H1 (cell line): Measurements from ENCODE around the gene CCT3.

ENCODE experiments used
- CTCF ChIP-seq, 3 experiments: IDR thresholded peaks; 1 replicate in 2 of 3; 2 replicates in 1 of 3; pipeline versions ENCODE4 v1.5.1 to v1.6.1; 2011; ENCODE audit warnings: low read length in 3 of 3, mild to moderate bottlenecking in 3 of 3, inconsistent platforms in 2 of 3, low read depth in 1 of 3, moderate library complexity in 1 of 3; ENCODE audit not compliant: insufficient read depth in 1 of 3; ENCODE audit errors: control extremely low read depth in 1 of 3
- EP300 ChIP-seq, 2 experiments: IDR thresholded peaks; 1 replicate in 1 of 2; 2 replicates in 1 of 2; pipeline ENCODE4 v1.6.1; 2011 to 2012; ENCODE audit warnings: low read depth in 2 of 2, low read length in 2 of 2, mild to moderate bottlenecking in 2 of 2, borderline replicate concordance in 1 of 2, inconsistent platforms in 1 of 2, moderate library complexity in 1 of 2
- EZH2 ChIP-seq: fragments of 200-600 bp; sonication (generic); IDR thresholded peaks from 2 replicates; pipeline ENCODE4 v1.7.1; 2012; ENCODE audit warnings: low read depth, mild to moderate bottlenecking, moderate library complexity, low read length, inconsistent platforms; ENCODE audit not compliant: severe bottlenecking
- HDAC6 ChIP-seq: IDR thresholded peaks from one replicate; pipeline ENCODE4 v1.7.1; 2012; ENCODE audit warnings: low read depth, mild to moderate bottlenecking, inconsistent platforms, low read length, moderate library complexity
- MAFK ChIP-seq: IDR thresholded peaks from 2 replicates; pipeline ENCODE4 v1.6.1; 2012; ENCODE audit warnings: low read depth, mild to moderate bottlenecking, improper control_type of control experiment, low read length
- MAX ChIP-seq: IDR thresholded peaks from 2 replicates; pipeline ENCODE4 v1.6.1; 2012; ENCODE audit warnings: inconsistent platforms
- POLR2A ChIP-seq, 2 experiments: IDR thresholded peaks; 1 replicate in 1 of 2; 2 replicates in 1 of 2; pipeline ENCODE4 v1.6.1; 2011; ENCODE audit warnings: low read depth in 2 of 2, low read length in 2 of 2, mild to moderate bottlenecking in 2 of 2; ENCODE audit errors: control extremely low read depth in 1 of 2
- POLR2AphosphoS5 ChIP-seq: IDR thresholded peaks from 2 replicates; pipeline ENCODE4 v1.6.1; 2011; ENCODE audit warnings: low read depth, low read length
- SP1 ChIP-seq: IDR thresholded peaks from 2 replicates; pipeline ENCODE4 v1.6.1; 2011; ENCODE audit warnings: low read depth, low read length
- SRF ChIP-seq: IDR thresholded peaks from 2 replicates; pipeline ENCODE4 v1.6.1; 2011; ENCODE audit warnings: mild to moderate bottlenecking, low read depth, low read length, moderate library complexity
- TEAD4 ChIP-seq: IDR thresholded peaks from 2 replicates; pipeline ENCODE4 v1.6.1; 2012; ENCODE audit warnings: low read depth, low read length, inconsistent platforms, mixed read lengths
- ZNF274 ChIP-seq: IDR thresholded peaks from 2 replicates; pipeline ENCODE4 v1.7.0; 2012; ENCODE audit warnings: low read length, borderline replicate concordance; ENCODE audit errors: extremely low read depth
- TF ChIP-seq, protein P1 (sequence below): IDR thresholded peaks from 2 replicates; pipeline ENCODE4 v1.6.1; 2012; ENCODE audit warnings: inconsistent platforms

DNA sequence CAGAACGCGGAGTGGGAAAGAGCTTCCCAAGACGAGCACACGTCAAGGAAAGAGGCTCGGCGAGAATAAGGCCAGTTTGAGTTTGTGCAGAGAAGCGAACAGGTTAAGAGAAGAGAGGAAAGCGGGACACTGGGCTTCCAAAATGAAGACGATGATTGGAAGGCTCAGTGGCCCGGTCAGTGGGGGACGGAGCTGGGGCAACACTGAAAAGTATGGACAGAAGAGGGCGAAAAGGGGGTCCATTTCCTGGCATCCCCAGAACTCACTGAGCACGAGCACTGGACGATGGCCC is 258 bp downstream of the CCT3 start:
- TF ChIP-seq EZH2 (no peak), CTCF (IDR thresholded peaks at IDR 0.05; ENCODE audit: control extremely low read depth in 1 of 3, insufficient read depth in 1 of 3, low read depth in 1 of 3, low read length in 3 of 3) (no peak), POLR2A (IDR thresholded peaks at IDR 0.05; ENCODE audit: control extremely low read depth in 1 of 2, low read depth in 2 of 2, low read length in 2 of 2) (no peak), HDAC6 (no peak), SRF (no peak), POLR2AphosphoS5 (no peak), SP1 (no peak), MAFK (no peak), EP300 (IDR thresholded peaks at IDR 0.05; ENCODE audit: borderline replicate concordance in 1 of 2, low read depth in 2 of 2, low read length in 2 of 2) (no peak), TEAD4 (no peak), ZNF274 (no peak), MAX (no peak)
- TF ChIP-seq, protein P1, sequence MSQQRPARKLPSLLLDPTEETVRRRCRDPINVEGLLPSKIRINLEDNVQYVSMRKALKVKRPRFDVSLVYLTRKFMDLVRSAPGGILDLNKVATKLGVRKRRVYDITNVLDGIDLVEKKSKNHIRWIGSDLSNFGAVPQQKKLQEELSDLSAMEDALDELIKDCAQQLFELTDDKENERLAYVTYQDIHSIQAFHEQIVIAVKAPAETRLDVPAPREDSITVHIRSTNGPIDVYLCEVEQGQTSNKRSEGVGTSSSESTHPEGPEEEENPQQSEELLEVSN, result no peak
